Tibial artery (tissue), 4 donors: ENCODE measurements around the gene TMPRSS9.

ENCODE experiments used
- DNase-seq, 2 donors: peaks; one replicate each; pipeline ENCODE4 v3.0.0-alpha.2; 2019
- H3K27ac ChIP-seq, 2 donors: fragments of 200-600 bp; sonication (generic) in 1 of 2; 1 replicate in 1 of 2; 2 replicates in 1 of 2; pipeline ENCODE4 v1.5.1; 2018 to 2019; ENCODE audit warnings: mild to moderate bottlenecking in 1 of 2
- H3K27me3 ChIP-seq, 2 donors: fragments of 200-600 bp; sonication (generic) in 1 of 2; one replicate each; pipeline versions ENCODE4 v1.5.1 to v1.6.0; 2016 to 2019
- H3K36me3 ChIP-seq, 3 donors: fragments of 200-600 bp; sonication (generic) in 2 of 3; one replicate each; pipeline ENCODE4 v1.5.1; 2016 to 2019; ENCODE audit warnings: mild to moderate bottlenecking in 2 of 3
- H3K4me1 ChIP-seq, 4 donors: fragments of 200-600 bp; sonication (generic) in 2 of 4; 1 replicate in 3 of 4; 2 replicates in 1 of 4; pipeline ENCODE4 v1.5.1; 2016 to 2019
- H3K4me3 ChIP-seq, 2 donors: fragments of 200-600 bp; sonication (generic) in 1 of 2; 1 replicate in 1 of 2; 2 replicates in 1 of 2; pipeline ENCODE4 v1.5.1; 2018 to 2019; ENCODE audit warnings: mild to moderate bottlenecking in 2 of 2
- H3K9me3 ChIP-seq, 3 donors: fragments of 200-600 bp; sonication (generic) in 1 of 3; one replicate each; pipeline ENCODE4 v1.5.1; 2016 to 2019
- intact Hi-C: fragments of 100-400 bp; cut with DNase I; formaldehyde crosslinking; loops from one replicate; pipeline ENCODE4 v1.15.0; 2023; ENCODE audit warnings: low total_unique reads
- TF ChIP-seq, protein P1 (sequence below), 2 experiments: fragments of 200-600 bp in 1 of 2; fragments of 450-650 bp in 1 of 2; IDR thresholded peaks; one replicate each; pipeline ENCODE4 v1.5.1; 2017 to 2019; ENCODE audit warnings: antibody characterized with exemption in 2 of 2, mild to moderate bottlenecking in 1 of 2, moderate library complexity in 1 of 2

TMPRSS9 gene

GRCh38 chr19:2398735-2399305, 38.8 kb downstream of the TMPRSS9 start:
- no peak for DNase-seq
- Histone ChIP-seq H3K27me3 (peaks cover 0 to 13% of the 10 kb centered on the region in 2 donors), H3K4me1 (peaks cover 0 to 11% (median 0%) of the 10 kb centered on the region in 4 donors), H3K27ac (no peak overlapping the region), H3K36me3 (no peaks in the 10 kb centered on the region), H3K4me3 (no peak overlapping the region), H3K9me3 (no peaks in the 10 kb centered on the region)
- TF ChIP-seq, protein P1, sequence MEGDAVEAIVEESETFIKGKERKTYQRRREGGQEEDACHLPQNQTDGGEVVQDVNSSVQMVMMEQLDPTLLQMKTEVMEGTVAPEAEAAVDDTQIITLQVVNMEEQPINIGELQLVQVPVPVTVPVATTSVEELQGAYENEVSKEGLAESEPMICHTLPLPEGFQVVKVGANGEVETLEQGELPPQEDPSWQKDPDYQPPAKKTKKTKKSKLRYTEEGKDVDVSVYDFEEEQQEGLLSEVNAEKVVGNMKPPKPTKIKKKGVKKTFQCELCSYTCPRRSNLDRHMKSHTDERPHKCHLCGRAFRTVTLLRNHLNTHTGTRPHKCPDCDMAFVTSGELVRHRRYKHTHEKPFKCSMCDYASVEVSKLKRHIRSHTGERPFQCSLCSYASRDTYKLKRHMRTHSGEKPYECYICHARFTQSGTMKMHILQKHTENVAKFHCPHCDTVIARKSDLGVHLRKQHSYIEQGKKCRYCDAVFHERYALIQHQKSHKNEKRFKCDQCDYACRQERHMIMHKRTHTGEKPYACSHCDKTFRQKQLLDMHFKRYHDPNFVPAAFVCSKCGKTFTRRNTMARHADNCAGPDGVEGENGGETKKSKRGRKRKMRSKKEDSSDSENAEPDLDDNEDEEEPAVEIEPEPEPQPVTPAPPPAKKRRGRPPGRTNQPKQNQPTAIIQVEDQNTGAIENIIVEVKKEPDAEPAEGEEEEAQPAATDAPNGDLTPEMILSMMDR (IDR thresholded peaks at IDR 0.05): no peak
- intact Hi-C loops: no loop called here

GRCh38 chr19:2399582-2399981, 39.5 kb downstream of the TMPRSS9 start:
- no peak overlapping the region for H3K4me3 ChIP-seq
- H3K4me1 ChIP-seq: peaks cover 0 to 10% (median 0%) of the 10 kb centered on the region in 4 donors
- H3K9me3 ChIP-seq: no peaks in the 10 kb centered on the region
- no peak for DNase-seq
- H3K27ac ChIP-seq: no peak overlapping the region
- peaks cover 0 to 13% of the 10 kb centered on the region in 2 donors for H3K27me3 ChIP-seq
- intact Hi-C loops: no loop called here
- H3K36me3 ChIP-seq: no peaks in the 10 kb centered on the region
- TF ChIP-seq, protein P1 (IDR thresholded peaks at IDR 0.05): no peak

DNA sequence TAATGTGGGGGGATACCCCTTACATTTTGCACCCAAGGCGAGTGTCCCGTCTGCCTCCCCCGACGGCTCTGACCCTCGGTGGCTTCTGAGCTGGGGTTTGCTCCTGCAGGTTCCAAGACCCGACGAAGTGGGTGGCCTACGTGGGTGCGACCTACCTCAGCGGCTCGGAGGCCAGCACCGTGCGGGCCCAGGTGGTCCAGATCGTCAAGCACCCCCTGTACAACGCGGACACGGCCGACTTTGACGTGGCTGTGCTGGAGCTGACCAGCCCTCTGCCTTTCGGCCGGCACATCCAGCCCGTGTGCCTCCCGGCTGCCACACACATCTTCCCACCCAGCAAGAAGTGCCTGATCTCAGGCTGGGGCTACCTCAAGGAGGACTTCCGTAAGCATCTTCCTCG, 48.2 kb downstream of the TMPRSS9 start:
- TF ChIP-seq, protein P1 (IDR thresholded peaks at IDR 0.05): no peak
- intact Hi-C loops: no loop called here

GRCh38 chr19:2409352-2409912, 49.4 kb downstream of the TMPRSS9 start:
- H3K9me3 ChIP-seq: peaks cover 0 to 2% (median 0%) of the 10 kb centered on the region in 3 donors
- peaks cover 0 to 32% of the 10 kb centered on the region in 2 donors for H3K27me3 ChIP-seq
- no peak for DNase-seq
- H3K4me3 ChIP-seq: no peak overlapping the region
- intact Hi-C loops: no loop called here
- no peaks in the 10 kb centered on the region for H3K36me3 ChIP-seq
- H3K27ac ChIP-seq: no peak overlapping the region
- H3K4me1 ChIP-seq: no peaks in the 10 kb centered on the region
- TF ChIP-seq, protein P1 (IDR thresholded peaks at IDR 0.05): no peak

More for the DNA sequence above, 48.2 kb downstream of the TMPRSS9 start:
- Histone ChIP-seq H3K4me3 (no peak overlapping the region), H3K36me3 (no peaks in the 10 kb centered on the region), H3K4me1 (no peaks in the 10 kb centered on the region), H3K27ac (no peak overlapping the region), H3K27me3 (peaks cover 0 to 32% of the 10 kb centered on the region in 2 donors), H3K9me3 (peaks cover 0 to 2% (median 0%) of the 10 kb centered on the region in 3 donors)
- DNase-seq: no peak

DNA sequence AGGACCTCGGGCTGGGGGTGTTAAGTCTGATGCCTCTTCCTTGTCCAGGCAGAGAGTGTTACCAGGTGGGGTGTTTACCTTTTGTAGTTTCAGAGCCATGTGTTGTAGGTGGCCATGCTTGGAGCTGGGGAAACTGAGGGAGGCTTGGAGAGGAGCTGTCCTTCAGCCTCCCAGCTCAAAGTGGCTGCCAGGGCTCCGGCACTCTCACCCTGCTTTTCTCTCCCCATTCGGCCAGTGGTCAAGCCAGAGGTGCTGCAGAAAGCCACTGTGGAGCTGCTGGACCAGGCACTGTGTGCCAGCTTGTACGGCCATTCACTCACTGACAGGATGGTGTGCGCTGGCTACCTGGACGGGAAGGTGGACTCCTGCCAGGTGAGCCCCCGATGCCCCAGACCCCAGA, 50.0 kb downstream of the TMPRSS9 start:
- Histone ChIP-seq H3K27ac (no peak overlapping the region), H3K36me3 (no peaks in the 10 kb centered on the region), H3K27me3 (peaks cover 0 to 31% of the 10 kb centered on the region in 2 donors), H3K9me3 (peaks cover 0 to 2% (median 0%) of the 10 kb centered on the region in 3 donors), H3K4me3 (no peak overlapping the region), H3K4me1 (no peaks in the 10 kb centered on the region)
- intact Hi-C loops: no loop called here
- no peak for DNase-seq
- TF ChIP-seq, protein P1 (IDR thresholded peaks at IDR 0.05): no peak
